COLO668 (cell line): ENCODE measurements around the gene GATB.
"Not testable (repeated sequence)": the region's sequence is repeated elsewhere in the genome, so short reads cannot be mapped to it uniquely, and the experiment has no call there.

Experiments used
- DNase-seq: peaks from one replicate; lab custom pipeline; 2025; ENCODE audit not compliant: unreplicated experiment; lab: John Stamatoyannopoulos, UW

GATB gene

GRCh38 chr4:151785484-151786157 is 24.8 kb upstream of the GATB start:
- no peak for DNase-seq

GRCh38 chr4:151784706-151785105 is 23.9 kb upstream of the GATB start:
- no peak for DNase-seq

- DNase-seq = no peak
Observed at GRCh38 chr4:151783867-151784266, 23.1 kb upstream of the GATB start.

GRCh38 chr4:151782296-151782695 is 21.5 kb upstream of the GATB start:
- no peak for DNase-seq

- no peak for DNase-seq
Observed at GRCh38 chr4:151781026-151781425, 20.2 kb upstream of the GATB start.

- DNase-seq = no peak
Observed at GRCh38 chr4:151777471-151777870, 16.7 kb upstream of the GATB start.

- no peak for DNase-seq
Observed at GRCh38 chr4:151774324-151774723, 13.5 kb upstream of the GATB start.

GRCh38 chr4:151772274-151772673 is 11.5 kb upstream of the GATB start:
- DNase-seq = no peak

- no peak for DNase-seq
Observed at GRCh38 chr4:151771664-151772063, 10.9 kb upstream of the GATB start.

- DNase-seq = no peak
Observed at GRCh38 chr4:151770154-151770553, 9.3 kb upstream of the GATB start.

GRCh38 chr4:151768835-151769234 is 8.0 kb upstream of the GATB start:
- DNase-seq = no peak

- peak; percentile 8 for DNase-seq
Observed at GRCh38 chr4:151766691-151767090, 5.9 kb upstream of the GATB start.

- no peak for DNase-seq
Observed at GRCh38 chr4:151760002-151760401, 805 bp downstream of the GATB start.

- DNase-seq = no peak
Observed at GRCh38 chr4:151753056-151753455, 7.8 kb downstream of the GATB start.

GRCh38 chr4:151750156-151750555 is 10.7 kb downstream of the GATB start:
- DNase-seq = no peak

GRCh38 chr4:151745481-151746231 is 15.2 kb downstream of the GATB start:
- no peak for DNase-seq

- no peak for DNase-seq
Observed at GRCh38 chr4:151744614-151745013, 16.2 kb downstream of the GATB start.

- no peak for DNase-seq
Observed at GRCh38 chr4:151743894-151744293, 16.9 kb downstream of the GATB start.

GRCh38 chr4:151743128-151743854 is 17.5 kb downstream of the GATB start:
- DNase-seq = no peak

GRCh38 chr4:151738720-151739517 is 21.9 kb downstream of the GATB start:
- no peak for DNase-seq

GRCh38 chr4:151736852-151737251 is 24.0 kb downstream of the GATB start:
- not testable (repeated sequence) for DNase-seq
